HG02970 (cell line): ENCODE results near the gene LY6G6F.

Source experiments
- ATAC-seq: cut with Tn5 transposase; IDR thresholded peaks from one replicate; pipeline ENCODE4 v1.9.1; 2021; ENCODE audit warnings: mild to moderate bottlenecking, moderate library complexity, moderate number of reproducible peaks; ENCODE audit not compliant: unreplicated experiment, low FRiP score

Gene LY6G6F, protein sequence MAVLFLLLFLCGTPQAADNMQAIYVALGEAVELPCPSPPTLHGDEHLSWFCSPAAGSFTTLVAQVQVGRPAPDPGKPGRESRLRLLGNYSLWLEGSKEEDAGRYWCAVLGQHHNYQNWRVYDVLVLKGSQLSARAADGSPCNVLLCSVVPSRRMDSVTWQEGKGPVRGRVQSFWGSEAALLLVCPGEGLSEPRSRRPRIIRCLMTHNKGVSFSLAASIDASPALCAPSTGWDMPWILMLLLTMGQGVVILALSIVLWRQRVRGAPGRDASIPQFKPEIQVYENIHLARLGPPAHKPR

DNA sequence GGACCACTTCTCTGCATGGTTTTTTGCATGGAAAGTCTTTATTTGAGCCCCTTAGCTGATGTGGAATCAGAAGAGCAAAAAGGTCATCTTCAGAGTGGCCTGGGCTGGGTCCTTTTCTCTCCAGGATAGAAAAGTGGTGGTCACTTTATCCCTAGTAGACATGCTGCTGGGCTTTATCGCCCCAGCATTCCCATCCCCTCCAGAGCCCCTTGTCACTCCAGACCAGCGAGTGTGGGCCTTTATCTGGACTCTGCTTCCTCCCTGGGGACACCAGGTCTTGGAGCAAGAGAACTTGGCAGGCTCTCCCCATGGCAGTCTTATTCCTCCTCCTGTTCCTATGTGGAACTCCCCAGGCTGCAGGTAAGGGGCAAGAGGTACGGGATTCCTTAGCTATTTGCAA, at the start of gene LY6G6F:
Gene LY6G6F, plus strand, starts transcription at position 268 of the 400 bp plus-strand sequence. Its CDS starts 41 bp downstream, at position 309.
- no peak for ATAC-seq

DNA sequence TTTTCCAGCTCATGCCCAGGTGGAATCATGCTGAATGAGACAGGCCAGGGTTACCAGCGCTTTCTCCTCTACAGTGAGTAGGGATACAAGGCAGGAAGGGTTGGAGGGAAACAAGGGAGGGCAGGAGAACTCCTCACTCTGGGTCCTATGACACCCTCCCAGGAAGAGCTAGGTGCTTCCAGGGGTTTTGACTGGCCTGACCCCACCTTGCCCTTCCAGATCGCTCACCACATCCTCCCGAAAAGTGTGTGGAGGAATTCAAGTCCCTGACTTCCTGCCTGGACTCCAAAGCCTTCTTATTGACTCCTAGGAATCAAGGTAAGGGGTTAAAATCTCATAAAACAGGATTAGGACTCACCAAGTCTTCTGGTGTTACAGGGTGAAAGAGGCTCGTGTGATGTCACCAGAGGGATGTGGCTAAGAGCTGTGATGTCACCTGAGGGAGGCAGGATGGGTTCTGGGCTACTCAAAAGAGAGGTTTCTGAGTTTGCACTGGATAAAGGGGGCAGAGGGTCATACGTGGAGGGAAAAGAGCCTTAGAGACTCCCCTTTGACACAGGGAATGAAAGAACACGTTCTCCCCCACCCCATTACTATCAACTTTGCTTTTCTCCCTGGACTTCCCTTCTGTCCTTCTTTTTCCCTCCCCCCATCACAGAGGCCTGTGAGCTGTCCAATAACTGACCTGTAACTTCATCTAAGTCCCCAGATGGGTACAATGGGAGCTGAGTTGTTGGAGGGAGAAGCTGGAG, 49.1 kb upstream of the LY6G6F start:
- no peak for ATAC-seq

DNA sequence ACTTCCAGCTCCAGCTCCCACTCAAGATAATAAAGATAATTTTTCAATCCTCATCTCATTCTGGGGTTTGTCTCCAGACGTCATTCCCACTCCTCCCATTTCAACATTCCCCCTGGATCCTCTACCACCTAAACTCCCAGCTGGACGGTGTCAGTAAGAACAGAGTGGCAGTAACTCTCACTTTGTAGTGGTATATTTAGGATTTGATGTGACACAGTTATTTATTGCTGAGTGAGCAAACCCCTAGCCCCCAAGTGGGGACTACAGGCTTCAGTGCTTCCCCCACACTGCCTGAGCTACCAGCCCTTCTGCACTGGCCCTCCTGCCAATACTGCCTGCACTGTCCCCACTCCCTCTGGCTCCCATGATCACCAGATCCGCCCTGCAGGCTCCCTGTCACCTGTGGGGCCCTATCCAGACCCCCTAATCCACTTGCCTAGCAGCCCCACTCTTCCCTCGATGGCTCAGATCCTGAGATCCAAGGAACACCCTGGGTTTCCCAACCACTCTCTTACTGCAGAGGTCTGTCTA, 48.4 kb upstream of the LY6G6F start:
- no peak for ATAC-seq

DNA sequence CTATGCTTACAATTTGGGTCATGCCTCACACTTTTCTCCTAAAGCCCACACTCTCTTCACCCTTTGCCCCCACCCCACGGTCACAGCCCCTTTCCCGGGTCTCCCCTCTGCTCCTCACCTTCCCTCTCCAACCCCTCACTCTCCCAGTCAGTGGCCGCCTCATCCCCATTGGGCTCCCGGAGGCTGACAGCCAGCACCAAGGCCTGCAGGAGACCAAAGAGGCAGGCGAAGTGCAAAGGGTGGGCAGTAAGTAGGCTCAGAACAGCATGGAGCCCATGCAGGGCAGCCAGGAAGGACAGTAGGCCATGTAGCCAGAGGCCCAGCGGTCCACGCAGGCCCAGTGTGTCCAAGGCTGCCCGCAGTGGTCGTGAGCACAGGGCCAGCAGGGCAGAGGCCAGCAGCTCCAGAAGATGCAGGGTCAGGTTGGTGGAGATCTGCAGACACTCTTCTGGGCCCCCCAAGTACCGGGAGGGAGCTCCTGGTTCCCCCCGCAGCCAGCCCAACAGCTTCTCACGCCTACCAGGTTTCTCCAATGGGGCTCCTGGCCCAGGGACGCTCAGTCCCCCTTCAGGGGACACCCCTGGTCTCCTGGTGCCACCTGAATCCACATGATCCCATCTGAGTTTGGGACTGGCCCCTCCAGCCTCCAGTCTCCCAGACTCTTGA, 47.5 kb upstream of the LY6G6F start:
- ATAC-seq = no peak

DNA sequence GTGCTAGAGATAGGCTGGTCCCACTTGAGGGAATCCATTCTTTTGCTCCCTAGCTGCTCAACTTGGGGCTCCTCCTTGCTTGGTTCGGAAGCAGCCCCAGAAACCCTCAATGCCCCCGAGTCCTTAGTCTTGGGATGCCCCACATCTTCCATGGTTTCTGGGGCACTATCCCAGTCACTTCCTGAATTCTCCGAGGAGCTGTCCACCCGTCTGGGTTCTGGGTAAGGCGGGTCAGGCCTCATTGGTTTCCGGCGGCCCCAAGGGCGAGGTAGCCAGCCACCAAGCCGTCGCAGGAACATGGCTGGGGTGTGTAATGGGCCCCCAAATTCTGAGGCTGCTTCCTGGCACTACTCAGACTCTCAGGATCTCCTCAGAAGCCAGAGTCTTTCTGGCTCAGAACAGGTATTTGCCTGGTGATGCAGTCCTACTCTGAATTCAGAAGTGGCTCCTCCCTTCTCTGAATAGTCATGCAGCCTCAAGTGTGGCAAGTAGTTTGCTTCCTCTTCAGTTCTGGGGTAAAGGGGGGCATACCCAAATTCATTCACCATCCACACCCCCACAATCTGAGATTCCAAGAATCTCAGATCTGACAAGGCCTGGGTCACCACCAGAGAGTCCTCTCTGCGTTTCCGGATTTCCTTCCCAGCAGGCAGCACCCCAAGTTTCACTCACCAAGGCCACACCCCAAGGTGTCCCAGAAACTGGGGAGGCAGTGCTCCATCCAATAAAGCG, 46.9 kb upstream of the LY6G6F start:
- ATAC-seq = no peak

DNA sequence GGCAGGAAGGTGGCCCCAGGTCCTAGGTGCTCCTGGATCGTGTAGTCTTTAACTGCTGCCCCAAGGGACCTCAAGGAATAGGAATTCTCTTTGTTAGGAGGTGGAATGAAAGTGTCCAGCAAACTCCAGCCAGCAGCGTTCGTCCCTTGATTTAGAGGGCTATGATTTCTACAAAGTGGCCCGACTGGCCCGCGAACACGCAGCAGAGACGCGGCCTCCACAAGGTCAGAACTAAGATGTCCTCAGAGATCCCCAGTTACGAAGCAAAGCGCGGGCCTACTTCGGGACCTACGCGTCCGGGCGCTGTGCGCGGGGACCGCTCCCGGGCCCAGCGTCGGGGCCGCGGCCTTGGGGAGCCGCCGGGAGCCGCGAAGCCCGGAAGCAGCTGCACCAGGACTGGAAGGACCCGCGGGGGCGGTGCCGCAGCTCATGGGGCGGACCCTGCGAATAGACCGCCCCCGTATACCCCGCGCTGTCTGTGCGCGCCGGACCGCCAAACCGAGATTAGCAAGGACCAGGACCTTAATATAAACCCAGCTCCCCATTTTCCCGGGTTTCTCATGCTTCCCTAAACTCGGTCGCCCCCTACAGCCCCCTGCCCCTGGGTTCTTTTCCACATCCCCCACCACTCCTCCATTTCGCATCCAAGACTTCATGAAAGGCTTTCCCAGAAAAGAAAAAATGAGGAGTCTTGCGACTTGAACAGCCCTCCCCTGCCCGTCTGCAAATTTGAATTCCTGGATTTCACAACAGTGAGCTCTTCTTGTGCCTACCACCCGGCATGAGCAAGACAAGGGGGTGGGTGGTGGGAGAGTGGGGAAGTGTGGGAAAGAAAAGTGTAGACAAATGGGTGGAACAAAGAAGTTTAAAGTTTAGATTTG, 46.0 kb upstream of the LY6G6F start, which contains the start of gene C6orf47:
Gene C6orf47, minus strand, starts transcription at position 398 of the 881 bp plus-strand sequence. CDS start 831 bp downstream, outside the sequence.
- ATAC-seq = no peak

DNA sequence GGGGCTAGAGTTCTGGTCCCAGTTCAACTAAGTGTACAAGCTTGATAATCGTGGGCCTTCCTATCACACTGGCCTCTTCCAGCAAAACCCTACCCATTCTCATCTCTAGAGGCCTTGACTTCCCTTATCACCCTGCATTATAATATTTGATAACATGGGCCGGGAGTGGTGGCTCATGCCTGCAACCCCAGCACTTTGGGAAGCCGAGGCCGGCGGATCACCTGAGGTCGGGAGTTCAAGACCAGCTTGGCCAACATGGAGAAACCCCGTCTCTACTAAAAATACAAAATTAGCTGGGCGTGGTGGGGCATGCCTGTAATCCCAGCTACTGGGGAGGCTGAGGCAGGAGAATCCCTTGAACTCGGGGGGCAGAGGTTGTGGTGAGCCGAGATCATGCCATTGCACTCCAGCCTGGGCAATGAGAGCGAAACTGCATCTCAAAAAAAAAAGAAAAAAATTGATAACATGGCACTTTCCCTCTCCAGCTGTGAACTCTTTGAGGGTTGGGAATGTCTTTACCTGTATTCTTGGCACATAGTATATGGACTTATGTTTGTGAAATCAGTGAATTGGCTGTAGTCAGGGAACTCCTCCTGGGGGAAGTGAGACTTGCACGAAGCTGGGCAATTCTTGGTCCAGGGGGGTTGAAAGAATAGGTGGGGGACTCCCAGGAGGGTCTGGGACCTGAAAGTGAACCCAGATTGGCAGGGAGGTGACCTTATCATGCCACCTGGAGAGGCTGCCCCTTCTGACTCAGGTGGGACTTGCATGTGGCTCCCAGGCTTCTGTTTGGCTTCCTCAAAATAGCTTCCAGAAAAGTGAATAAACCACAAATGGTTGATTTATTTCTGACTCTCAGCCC, 45.2 kb upstream of the LY6G6F start:
- ATAC-seq = no peak

DNA sequence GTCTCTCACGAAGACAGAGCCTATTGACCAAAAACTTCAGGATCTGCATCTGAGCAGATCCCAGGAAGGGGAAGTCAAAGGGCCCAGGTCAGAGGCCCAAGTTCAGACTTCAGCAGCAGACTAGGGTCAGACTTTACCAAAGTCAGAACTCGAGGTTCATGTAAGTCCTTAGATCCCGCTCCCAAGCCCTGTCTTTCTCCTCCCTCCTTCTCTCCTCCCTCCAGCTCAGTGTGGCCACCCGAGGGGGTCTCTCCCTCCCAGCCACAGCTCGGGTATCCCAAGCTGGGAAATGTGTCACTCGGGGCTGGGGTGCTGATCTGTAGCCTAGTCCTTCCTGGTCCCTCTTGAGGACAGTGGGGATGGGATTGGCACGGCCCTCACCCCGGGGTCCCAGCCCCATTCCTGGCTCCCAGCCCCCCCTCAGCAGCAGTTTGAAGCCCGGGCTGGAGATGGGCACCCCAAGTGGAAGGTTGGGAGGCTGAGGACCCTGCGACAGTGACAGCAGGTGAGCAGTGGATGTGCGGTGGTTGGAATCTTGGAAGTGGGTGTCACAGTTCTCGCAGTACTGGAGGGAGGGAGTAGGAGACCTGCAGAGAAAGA, 44.4 kb upstream of the LY6G6F start:
- no peak for ATAC-seq

DNA sequence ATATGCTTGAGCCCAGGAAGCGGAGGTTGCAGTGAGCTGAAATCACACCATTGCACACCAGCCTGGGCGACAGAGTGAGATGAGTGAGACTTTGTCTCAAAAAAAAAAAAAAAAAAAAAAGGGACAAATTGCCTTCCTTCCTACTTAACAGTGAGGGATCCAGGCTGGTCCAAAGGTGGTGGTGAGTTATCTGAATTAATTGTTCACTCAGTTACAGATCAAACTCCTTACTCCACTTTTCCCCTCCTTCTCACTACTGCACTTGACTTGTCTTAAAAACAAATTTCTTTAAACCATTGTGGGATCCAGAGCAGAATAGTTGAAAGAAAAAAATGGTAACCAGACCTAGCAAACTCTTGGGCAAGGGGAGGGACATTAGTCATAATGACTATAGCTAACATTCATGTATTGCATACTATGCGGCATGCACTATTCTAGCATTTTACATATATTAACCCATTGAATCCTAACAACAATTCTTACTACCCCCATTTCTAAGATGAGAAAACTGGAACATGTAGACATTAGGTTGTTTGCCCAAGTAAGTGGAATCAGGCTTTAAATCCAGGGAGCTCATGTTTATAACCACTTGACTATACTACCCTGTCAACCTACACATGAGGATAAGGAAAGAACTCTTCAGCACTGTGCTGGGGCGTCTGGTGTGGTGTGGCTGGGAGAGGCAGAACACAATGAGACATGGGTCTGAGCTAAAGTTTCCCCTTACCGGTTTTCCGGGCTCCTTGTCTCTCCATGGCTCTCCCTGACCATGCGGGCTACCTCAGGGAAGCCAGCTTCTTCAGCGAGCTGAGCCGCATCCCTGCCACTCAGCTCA, 43.3 kb upstream of the LY6G6F start:
- ATAC-seq = no peak

DNA sequence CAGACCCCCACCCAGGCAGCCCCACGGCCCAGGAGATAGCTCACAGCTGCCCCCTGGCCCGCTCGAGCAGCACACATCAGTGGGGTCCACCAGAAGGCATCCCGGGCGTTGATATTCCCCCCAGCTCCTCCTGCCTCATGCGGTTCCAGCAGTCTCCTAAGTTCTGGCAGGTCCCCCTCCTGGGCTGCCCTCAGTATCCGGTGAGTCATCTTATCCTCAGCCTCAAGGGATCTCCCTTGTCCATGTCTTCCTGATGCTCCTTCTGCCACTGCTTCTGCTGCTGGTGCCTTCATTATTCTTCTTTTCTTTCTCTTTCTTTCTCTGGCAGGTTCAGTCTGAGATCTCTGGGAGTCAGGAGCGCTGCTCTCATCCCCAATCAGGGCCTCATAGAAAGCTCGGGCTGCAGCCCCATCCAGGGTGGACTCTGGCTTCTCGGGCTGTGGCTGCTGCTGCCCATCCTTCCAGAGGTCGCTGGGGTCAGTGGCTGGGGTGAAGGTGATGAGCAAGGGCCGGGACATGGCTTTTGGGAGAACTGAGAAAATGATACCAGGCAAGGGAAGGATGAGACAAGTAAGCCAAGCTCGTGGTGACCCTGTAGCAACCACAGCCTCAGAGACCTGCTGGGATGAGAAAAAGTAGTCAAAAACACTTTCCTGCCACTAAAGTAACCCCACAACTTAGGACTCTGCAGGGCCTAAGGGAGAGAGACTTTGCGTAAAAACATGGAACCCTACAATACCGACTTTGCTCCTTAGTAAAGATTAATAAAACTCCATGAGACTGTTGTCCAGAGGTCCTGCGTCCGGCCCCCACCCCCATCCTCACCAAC, 42.5 kb upstream of the LY6G6F start:
- no peak for ATAC-seq

DNA sequence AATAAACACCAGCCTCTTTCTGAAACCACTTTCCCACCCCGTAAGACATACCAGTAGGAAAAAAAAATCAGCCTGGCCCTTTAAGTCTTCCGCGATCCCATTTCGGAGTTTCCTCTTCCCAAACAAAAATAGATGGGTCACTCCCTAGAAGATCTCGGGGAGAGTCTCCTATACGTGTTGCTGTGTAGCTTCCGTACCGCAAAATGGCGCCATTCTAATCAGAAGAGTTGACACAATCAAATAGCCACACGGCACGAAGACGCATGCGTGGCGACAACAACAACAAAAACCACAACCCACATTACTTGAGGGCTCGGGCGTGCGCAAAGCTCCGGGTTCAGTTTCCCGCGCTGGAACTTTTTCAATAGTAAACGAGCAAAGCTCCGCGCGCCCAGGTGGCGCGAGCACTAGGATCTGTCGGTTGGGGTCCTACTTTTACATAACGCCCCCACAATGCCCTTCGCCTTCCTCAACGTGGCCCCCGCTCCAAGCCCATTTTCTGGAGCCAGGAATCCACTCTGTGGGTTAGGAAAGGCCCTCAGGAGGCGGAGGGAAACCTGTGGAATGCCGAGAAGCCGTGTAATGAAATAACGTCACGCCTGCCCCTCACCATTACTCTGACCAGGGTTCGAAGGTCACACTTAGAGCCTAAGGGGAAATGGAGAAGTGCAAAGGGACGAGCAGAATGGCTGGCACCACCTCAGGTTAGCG, 41.7 kb upstream of the LY6G6F start, which contains the start of gene GPANK1:
Gene GPANK1, minus strand, starts transcription at position 208 of the 711 bp plus-strand sequence. CDS start 519 bp downstream, outside the sequence.
- peak; percentile 31 for ATAC-seq

DNA sequence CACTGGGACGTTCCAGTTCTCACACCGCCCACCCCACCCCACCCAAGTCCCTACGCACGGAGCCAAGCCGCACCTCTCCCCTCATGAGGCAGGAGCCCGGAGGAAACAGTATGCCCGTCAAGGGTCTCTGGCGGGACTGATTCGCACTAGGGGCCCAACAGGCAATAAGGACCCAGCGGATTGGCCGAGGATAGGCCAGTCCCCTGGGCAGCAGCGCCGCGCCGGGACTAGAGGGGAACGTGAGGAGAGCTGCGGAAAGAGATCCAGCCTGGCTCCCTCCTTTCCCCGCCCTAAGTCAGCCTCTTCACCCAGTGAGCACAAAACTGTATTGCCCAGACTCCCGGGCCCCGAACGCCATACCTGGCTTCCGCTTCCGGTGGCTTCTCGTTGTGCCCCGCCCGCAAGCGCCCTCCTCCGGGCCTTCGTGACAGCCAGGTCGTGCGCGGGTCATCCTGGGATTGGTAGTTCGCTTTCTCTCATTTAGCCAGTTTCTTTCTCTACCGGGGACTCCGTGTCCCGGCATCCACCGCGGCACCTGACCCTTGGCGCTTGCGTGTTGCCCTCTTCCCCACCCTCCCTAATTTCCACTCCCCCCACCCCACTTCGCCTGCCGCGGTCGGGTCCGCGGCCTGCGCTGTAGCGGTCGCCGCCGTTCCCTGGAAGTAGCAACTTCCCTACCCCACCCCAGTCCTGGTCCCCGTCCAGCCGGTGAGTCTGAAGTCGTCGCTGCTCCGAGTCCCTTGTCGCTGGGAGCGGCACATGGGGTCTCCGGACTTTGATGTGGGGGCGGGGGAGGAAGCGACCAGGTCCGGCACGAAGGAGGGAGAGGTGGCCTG, 40.9 kb upstream of the LY6G6F start, which contains the start of gene CSNK2B:
Gene CSNK2B, plus strand, starts transcription at position 580 of the 836 bp plus-strand sequence. CDS start 752 bp downstream, outside the sequence.
- ATAC-seq = peak; percentile 77

DNA sequence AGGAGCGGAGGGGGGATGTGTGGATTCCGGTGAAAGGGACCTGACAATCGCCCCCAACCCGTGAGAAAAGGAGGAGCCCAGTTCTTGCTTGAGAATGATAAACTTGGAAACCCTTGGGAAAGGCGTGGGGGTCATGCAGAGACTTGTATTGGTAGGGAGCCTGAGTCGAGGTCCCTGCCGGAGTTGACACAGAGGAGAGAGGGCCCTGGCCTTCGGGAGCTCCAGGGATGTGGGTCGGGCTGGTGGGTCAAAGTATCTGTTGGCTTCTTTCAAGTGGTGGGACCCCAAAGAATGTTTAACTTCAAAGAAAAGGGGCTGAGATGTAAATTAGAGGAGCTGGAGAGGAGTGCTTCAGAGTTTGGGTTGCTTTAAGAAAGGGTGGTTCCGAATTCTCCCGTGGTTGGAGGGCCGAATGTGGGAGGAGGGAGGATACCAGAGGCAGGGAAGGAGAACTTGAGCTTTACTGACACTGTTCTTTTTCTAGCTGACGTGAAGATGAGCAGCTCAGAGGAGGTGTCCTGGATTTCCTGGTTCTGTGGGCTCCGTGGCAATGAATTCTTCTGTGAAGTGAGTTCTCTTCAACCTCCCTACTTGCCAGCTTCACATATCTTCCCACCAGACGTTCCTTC, 40.2 kb upstream of the LY6G6F start:
- ATAC-seq = no peak

DNA sequence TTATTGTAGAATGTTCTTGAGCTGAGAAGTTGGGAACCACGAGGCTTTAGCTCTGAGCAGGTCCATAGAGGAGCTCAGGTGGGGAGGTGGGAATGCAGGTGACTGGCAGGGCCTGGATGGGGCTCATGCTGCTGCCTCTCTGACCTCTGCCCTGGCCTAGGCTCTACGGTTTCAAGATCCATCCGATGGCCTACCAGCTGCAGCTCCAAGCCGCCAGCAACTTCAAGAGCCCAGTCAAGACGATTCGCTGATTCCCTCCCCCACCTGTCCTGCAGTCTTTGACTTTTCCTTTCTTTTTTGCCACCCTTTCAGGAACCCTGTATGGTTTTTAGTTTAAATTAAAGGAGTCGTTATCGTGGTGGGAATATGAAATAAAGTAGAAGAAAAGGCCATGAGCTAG, 37.0 kb upstream of the LY6G6F start, which contains the start of gene LY6G5B:
Gene LY6G5B, plus strand, starts transcription at position 301 of the 400 bp plus-strand sequence. CDS start 975 bp downstream, outside the sequence.
- no peak for ATAC-seq
